Thymus (tissue), 11 donors: ENCODE results near the gene PDLIM1. TPM values are rescaled to one million over a fixed set of nuclear protein-coding genes. Genes with fewer than 3 reads are reported as not detected.

Source experiments
- DNase-seq, 9 donors: peaks; one replicate each; pipeline ENCODE4 v3.0.0-alpha.2; 2013; ENCODE audit warnings: low spot score in 9 of 9, low read depth in 6 of 9, missing footprints in 1 of 9
- H3K27ac ChIP-seq, 2 donors: one replicate each; pipeline ENCODE4 v1.5.1; 2013; ENCODE audit warnings: control low read depth in 1 of 2, low read depth in 1 of 2, low read length in 1 of 2, mild to moderate bottlenecking in 1 of 2, moderate library complexity in 1 of 2
- H3K27me3 ChIP-seq, 2 donors: one replicate each; pipeline ENCODE4 v1.5.1; 2013; ENCODE audit warnings: low read length in 1 of 2; ENCODE audit not compliant: control insufficient read depth in 2 of 2, insufficient read depth in 1 of 2
- H3K36me3 ChIP-seq, 2 donors: one replicate each; pipeline ENCODE4 v1.5.1; 2013; ENCODE audit warnings: low read length in 1 of 2, mild to moderate bottlenecking in 1 of 2, moderate library complexity in 1 of 2; ENCODE audit not compliant: control insufficient read depth in 2 of 2, insufficient read depth in 2 of 2
- H3K4me1 ChIP-seq, 2 donors: one replicate each; pipeline ENCODE4 v1.5.1; 2013; ENCODE audit warnings: low read length in 2 of 2; ENCODE audit not compliant: control insufficient read depth in 2 of 2, insufficient read depth in 2 of 2
- H3K4me3 ChIP-seq, 2 donors: one replicate each; pipeline ENCODE4 v1.5.1; 2013; ENCODE audit warnings: low read length in 2 of 2, control low read depth in 1 of 2, mild to moderate bottlenecking in 1 of 2
- H3K9me3 ChIP-seq, 2 donors: one replicate each; pipeline ENCODE4 v1.5.1; 2013; ENCODE audit warnings: low read length in 1 of 2, mild to moderate bottlenecking in 1 of 2; ENCODE audit not compliant: control insufficient read depth in 2 of 2, insufficient read depth in 1 of 2
- WGBS: extraction: QIAGEN DNeasy Blood & Tissue Kit; methylation state at CpG from one replicate; pipeline ENCODE4 v1.1.7; 2013; 5-methylcytosine and 5-hydroxymethylcytosine counted together
- polyA plus RNA-seq: library from polyadenylated mRNA; stranded (reverse); fragments of 200-250 nt; gene quantifications from one replicate; pipeline ENCODE4 v1.2.3, GENCODE V29; 2013
- total RNA-seq: library from RNA; stranded (reverse); fragments of 120-200 nt; gene quantifications from one replicate; pipeline ENCODE4 v1.2.4, GENCODE V29; 2013
- donor health status: healthy.

The PDLIM1 gene
- total and polyA plus RNA-seq, 2 donors, result 18.2 to 316 TPM

DNA sequence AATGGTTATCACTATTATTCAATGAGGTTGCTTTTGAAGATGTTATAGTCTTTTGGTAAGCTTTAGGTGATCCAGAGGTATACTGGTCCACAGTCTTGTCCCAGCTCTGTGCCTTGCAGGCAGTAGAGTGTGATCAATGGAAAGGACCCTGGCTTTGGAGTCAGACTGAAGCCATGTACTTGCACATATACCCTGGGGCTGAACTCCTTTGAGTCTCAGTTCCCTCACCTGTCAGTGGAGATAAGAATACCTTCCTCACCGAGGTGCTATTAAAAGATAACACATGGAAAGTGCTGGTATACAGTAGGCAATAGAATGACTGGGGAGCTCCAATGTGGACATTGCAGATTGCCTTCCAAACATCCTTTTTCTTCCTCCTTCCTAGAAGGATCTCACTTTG lies 16.0 kb upstream of the PDLIM1 start:
- Histone ChIP-seq H3K9me3 (no peaks in the 10 kb centered on the region), H3K4me1 (no peaks in the 10 kb centered on the region), H3K27me3 (no peaks in the 10 kb centered on the region), H3K27ac (no peak overlapping the region), H3K4me3 (no peak overlapping the region), H3K36me3 (no peaks in the 10 kb centered on the region)
- no peak for DNase-seq
- 94% methylated on average over 1 of the region's 1 CpG for WGBS

- Histone ChIP-seq H3K27ac (no peak overlapping the region), H3K27me3 (no peaks in the 10 kb centered on the region)
Observed at GRCh38 chr10:95306318-95306650, 15.5 kb upstream of the PDLIM1 start.

DNA sequence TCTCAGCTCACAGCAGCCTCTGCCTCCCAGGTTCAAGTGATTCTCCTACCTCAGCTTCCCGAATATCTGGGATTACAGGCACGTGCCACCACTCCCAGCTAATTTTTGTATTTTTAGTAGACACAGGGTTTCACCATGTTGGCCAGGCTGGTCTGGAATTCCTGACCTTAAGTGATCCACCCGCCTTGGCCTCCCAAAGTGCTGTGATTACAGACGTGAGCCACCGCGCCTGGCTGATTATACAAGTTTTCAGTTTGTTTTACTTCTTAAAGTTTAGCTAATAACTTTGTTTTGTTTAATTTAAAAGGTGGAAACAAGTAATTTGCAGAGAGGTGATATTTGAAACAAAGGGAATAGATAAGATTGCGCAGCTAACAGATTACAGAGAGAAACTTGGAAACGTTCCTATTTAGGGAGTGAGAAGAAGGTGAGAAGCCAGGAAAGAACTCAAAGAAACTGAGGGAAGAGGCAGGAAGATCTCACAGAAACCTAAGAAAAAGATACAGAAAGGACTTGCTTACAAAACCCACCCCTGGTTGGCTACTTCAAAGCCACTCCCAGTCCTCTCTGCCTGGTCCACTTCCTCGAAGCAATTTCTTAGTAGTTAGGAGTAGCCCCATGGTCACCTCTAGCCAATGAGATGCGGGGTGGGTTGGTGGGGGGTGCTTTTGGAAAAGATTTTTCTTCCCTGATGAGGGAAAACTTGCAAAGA lies 15.0 kb upstream of the PDLIM1 start:
- Histone ChIP-seq H3K27ac (no peak overlapping the region), H3K9me3 (no peaks in the 10 kb centered on the region), H3K4me1 (no peaks in the 10 kb centered on the region), H3K4me3 (no peak overlapping the region), H3K27me3 (no peaks in the 10 kb centered on the region), H3K36me3 (no peaks in the 10 kb centered on the region)
- DNase-seq, result no peak
- 94% methylated on average over 10 of the region's 10 CpGs for WGBS

More at GRCh38 chr10:95306318-95306650, 15.5 kb upstream of the PDLIM1 start:
- DNase-seq, result no peak
- Histone ChIP-seq H3K36me3 (no peaks in the 10 kb centered on the region), H3K9me3 (no peaks in the 10 kb centered on the region), H3K4me1 (no peaks in the 10 kb centered on the region), H3K4me3 (no peak overlapping the region)
- 98% methylated on average over 3 of the region's 3 CpGs for WGBS

DNA sequence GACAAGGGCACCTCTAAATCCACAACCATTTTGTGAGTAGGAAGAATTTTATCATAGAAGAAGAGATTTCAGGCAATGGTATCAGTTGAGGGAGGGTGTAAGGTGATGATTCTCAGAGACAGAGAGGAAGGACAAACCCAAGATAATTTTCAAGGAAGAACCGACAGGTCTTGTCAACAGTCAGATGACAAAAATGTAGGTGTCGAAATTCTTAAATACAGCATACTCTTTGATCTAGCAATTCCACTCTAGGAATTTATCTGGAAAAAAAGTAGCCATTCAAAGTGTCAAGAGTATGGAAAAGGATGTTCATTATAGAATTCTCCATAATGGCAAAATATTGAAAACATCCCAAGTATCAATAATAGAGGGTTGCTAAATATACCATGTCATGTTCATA lies 14.2 kb upstream of the PDLIM1 start:
- 95% methylated on average over 2 of the region's 2 CpGs for WGBS
- H3K27me3 ChIP-seq, result no peaks in the 10 kb centered on the region
- no peak for DNase-seq
- no peaks in the 10 kb centered on the region for H3K4me1 ChIP-seq
- H3K4me3 ChIP-seq, result no peak overlapping the region
- no peaks in the 10 kb centered on the region for H3K36me3 ChIP-seq
- H3K27ac ChIP-seq, result no peak overlapping the region
- no peaks in the 10 kb centered on the region for H3K9me3 ChIP-seq

DNA sequence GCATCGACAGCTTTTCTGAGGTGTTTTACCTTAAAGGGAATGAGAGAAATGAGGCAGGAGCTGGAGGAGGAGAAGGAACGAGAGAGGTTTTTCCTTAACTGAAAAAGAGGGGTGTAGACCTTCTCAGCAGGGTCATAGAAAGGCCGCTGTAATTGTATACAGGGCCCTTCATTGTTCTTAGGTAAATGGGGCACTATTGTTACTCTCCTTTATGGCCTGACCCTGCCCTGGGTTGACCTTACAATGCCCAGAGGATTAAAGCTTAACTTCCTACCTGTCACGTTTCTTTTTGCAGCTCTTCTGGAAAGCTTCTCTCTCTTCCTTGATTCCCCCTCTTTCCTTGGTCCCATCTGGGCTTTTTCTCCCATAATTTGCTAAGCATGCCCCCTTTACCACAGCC lies 13.7 kb upstream of the PDLIM1 start:
- WGBS, result 96% methylated on average over 4 of the region's 4 CpGs
- no peaks in the 10 kb centered on the region for H3K4me1 ChIP-seq
- DNase-seq, result no peak
- no peak overlapping the region for H3K4me3 ChIP-seq
- H3K27me3 ChIP-seq, result no peaks in the 10 kb centered on the region
- no peaks in the 10 kb centered on the region for H3K9me3 ChIP-seq
- no peaks in the 10 kb centered on the region for H3K36me3 ChIP-seq
- H3K27ac ChIP-seq, result no peak overlapping the region

- WGBS, result 97% methylated on average over 1 of the region's 1 CpG
- Histone ChIP-seq H3K36me3 (no peaks in the 10 kb centered on the region), H3K9me3 (no peaks in the 10 kb centered on the region), H3K4me1 (no peaks in the 10 kb centered on the region), H3K27ac (no peak overlapping the region), H3K27me3 (no peaks in the 10 kb centered on the region), H3K4me3 (no peak overlapping the region)
- no peak for DNase-seq
Observed at GRCh38 chr10:95303950-95304349, 13.1 kb upstream of the PDLIM1 start.

- no peaks in the 10 kb centered on the region for H3K27me3 ChIP-seq
- H3K9me3 ChIP-seq, result no peaks in the 10 kb centered on the region
- no peaks in the 10 kb centered on the region for H3K36me3 ChIP-seq
- no peak overlapping the region for H3K27ac ChIP-seq
- 96% methylated on average over 8 of the region's 8 CpGs for WGBS
- no peak for DNase-seq
- no peak overlapping the region for H3K4me3 ChIP-seq
- H3K4me1 ChIP-seq, result no peaks in the 10 kb centered on the region
Observed at GRCh38 chr10:95303535-95303934, 12.7 kb upstream of the PDLIM1 start.

- Histone ChIP-seq H3K4me1 (peaks cover 7 to 20% of the 10 kb centered on the region in 2 donors), H3K27ac (no peak overlapping the region), H3K36me3 (no peaks in the 10 kb centered on the region), H3K4me3 (no peak overlapping the region), H3K9me3 (peaks cover 0 to 3% of the 10 kb centered on the region in 2 donors), H3K27me3 (no peaks in the 10 kb centered on the region)
- WGBS, result 97% methylated on average over 3 of the region's 3 CpGs
- DNase-seq, result no peak
Observed at GRCh38 chr10:95300022-95300539, 9.3 kb upstream of the PDLIM1 start.

DNA sequence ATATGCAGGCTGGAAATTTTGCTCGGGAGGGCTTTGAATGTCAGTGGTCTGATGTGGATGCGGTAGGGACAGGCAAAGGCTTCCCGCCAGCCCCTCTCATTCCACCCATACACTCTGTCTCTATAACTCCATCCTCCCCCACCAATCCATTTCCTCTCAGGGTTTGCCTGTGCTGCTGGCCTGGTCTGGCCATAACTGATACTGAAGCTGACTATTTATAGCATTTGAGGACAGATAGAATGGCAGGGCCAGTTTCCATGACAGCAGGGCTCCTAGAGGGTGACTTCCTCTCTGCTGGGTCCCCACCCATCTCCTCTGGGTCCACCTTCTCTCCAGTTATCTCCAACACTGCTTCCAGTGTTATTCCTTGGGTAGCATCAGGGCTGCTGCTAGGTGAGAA lies 6.6 kb upstream of the PDLIM1 start:
- WGBS, result 100% methylated on average over 3 of the region's 3 CpGs

More for the DNA sequence above, 6.6 kb upstream of the PDLIM1 start:
- Histone ChIP-seq H3K4me3 (no peak overlapping the region), H3K36me3 (no peaks in the 10 kb centered on the region), H3K9me3 (peaks cover 0 to 3% of the 10 kb centered on the region in 2 donors), H3K27ac (no peak overlapping the region), H3K27me3 (no peaks in the 10 kb centered on the region), H3K4me1 (peaks cover 13 to 28% of the 10 kb centered on the region in 2 donors)
- DNase-seq, result no peak
